Endothelial cell of umbilical vein (primary cell): ENCODE results near the gene MAP10.

Experiments
- CTCF ChIP-seq, 2 donors: IDR thresholded peaks; 1 replicate in 1 of 2; 2 replicates in 1 of 2; pipeline ENCODE4 v1.5.1; 2011; ENCODE audit warnings: low read length in 2 of 2, mild to moderate bottlenecking in 2 of 2, moderate library complexity in 2 of 2, control low read depth in 1 of 2, inconsistent platforms in 1 of 2, low read depth in 1 of 2; ENCODE audit not compliant: insufficient read depth in 1 of 2; ENCODE audit errors: extremely low read depth in 1 of 2
- EZH2 ChIP-seq: IDR thresholded peaks from 2 replicates; pipeline ENCODE4 v1.6.1; 2012; ENCODE audit warnings: borderline replicate concordance, low read depth, mild to moderate bottlenecking, moderate library complexity, low read length, inconsistent platforms; ENCODE audit not compliant: severe bottlenecking
- POLR2A ChIP-seq: IDR thresholded peaks from 2 replicates; pipeline ENCODE4 v1.6.1; 2012; ENCODE audit warnings: low read depth, mild to moderate bottlenecking, control low read depth, low read length
- TF ChIP-seq, protein P1 (sequence below): IDR thresholded peaks from 2 replicates; pipeline ENCODE4 v1.6.1; 2011; ENCODE audit not compliant: insufficient read depth, insufficient read length

DNA sequence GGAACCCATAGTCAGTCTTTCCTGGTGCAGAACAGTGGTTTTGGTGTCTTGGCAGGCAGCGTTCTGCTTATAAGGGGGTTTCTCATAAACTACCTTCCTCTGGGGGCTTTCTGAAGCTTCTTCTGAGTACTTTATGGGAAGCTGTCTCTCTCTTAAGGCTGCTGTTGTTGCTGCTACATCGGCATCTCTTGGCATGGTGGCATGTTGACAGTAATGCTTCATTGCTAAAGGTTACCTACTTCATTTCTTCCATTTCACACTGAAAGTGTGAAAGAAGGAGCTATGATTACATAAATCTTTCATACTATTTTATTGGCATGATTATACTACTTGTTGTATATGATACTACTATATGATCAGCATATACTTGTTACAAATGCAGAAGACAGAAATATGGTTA is 6.3 kb upstream of the MAP10 start:
- TF ChIP-seq, protein P1, sequence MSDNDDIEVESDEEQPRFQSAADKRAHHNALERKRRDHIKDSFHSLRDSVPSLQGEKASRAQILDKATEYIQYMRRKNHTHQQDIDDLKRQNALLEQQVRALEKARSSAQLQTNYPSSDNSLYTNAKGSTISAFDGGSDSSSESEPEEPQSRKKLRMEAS, result no peak
- no peak for TF ChIP-seq POLR2A
- no peak for TF ChIP-seq CTCF (IDR thresholded peaks at IDR 0.05; ENCODE audit: extremely low read depth in 1 of 2, insufficient read depth in 1 of 2, low read depth in 1 of 2, low read length in 2 of 2)
- no peak for TF ChIP-seq EZH2
